HG02943 (cell line): ENCODE measurements around the gene PLVAP.
A peak's percentile ranks its signal among the peaks of the same experiment; 100 is the strongest.

ENCODE experiments used
- ATAC-seq: cut with Tn5 transposase; IDR thresholded peaks from one replicate; pipeline ENCODE4 v1.9.1; 2021; ENCODE audit warnings: mild to moderate bottlenecking, low read depth, moderate library complexity; ENCODE audit not compliant: unreplicated experiment

Gene PLVAP

DNA sequence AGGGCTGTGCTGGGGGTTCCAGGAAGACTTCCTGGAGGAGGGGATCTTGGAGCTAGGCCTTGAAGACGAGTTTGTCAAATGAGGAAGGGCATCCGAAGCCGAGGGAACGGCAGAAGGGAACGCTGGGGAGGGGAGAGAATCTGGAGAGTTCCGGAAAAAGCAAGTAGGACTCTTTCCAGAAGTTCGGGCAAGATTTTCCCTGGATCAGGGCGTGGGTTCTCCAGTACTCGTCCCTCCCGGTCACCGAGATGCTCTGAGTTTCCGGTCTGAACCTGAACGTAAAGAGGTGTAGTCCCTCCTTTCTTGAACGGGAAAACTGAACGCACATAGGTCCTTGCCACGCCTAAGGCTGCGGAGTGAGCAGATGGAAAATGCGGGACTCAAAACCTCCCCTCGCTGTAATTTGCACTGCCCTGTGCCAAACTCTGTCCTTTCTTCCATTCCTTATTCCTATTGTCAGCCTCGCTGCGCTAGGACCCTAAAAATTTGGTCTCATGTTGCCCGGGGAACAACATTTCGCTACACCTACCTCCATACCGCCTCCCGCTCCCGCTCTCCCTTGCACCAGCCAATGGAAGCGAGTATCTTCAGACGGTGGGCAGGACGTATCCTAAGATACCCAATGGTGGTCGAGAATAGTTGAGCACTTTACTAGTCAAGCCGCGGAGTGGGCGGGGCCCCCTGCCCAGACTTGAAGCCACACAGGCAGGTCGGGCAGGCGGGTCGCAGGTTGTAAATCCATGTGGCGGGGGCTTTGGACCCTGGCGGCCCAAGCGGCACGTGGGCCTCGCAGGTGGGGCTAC lies 40.1 kb downstream of the PLVAP start, which contains the start of gene GTPBP3:
Gene GTPBP3 (plus strand): TSS at position 682 of the 803 bp plus-strand sequence. CDS start 59 bp downstream, at position 741.
- ATAC-seq = peak; percentile 70

GRCh38 chr19:17335575-17335974 lies 41.6 kb downstream of the PLVAP start:
- ATAC-seq = no peak

DNA sequence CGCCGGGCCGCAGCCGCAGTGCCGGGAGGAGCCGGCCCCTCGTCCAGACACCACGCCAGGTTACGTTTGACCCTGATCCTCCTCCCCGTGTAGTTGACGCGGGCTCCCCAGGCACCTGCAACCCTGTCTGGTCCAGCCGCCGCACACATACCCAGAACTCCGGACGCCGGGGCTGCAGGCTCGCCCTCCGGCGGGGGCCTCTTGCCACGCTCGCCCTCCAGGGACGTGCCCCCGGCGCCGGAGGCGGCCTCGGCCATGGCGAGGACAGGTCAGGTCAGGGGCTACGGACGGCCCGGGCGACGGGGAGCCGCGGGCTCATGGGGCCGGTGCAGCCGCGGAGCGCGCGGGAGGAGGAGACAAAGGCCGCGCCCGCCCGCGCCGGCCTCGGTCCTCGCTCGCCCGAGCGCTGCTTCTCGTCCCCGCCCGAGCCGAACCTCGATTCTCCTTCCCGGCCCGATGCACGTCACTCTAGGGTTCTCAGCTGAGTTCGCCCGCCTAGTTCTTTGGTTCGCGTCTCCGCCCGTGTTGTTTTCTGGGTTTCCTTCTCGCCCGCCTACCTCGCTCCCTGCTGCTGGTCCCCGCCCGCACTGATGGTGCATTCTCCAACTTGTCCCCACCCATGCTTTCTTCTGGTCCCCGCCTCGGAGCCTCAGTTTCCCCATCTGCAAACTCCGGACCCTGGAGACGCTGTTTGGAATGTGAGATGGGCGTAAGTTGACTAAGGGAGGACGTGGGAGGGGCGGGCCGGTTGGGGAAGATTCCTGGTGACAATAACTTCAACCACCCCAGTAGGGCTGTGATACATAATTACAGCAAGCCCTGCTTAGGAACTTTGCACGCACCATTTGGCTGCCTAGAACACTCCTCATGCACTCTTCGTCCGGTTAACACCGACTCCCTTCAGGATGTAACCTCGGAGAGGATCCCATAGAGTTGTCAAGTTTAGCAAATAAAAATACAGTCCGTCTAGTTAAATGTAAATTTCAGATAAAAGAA lies 42.4 kb downstream of the PLVAP start, which contains the start of gene ANO8:
Gene ANO8 (minus strand): TSS at position 442 of the 996 bp plus-strand sequence. CDS start 185 bp downstream, at position 257.
- ATAC-seq = peak; percentile 43

GRCh38 chr19:17333611-17334413 lies 43.3 kb downstream of the PLVAP start:
- no peak for ATAC-seq

DNA sequence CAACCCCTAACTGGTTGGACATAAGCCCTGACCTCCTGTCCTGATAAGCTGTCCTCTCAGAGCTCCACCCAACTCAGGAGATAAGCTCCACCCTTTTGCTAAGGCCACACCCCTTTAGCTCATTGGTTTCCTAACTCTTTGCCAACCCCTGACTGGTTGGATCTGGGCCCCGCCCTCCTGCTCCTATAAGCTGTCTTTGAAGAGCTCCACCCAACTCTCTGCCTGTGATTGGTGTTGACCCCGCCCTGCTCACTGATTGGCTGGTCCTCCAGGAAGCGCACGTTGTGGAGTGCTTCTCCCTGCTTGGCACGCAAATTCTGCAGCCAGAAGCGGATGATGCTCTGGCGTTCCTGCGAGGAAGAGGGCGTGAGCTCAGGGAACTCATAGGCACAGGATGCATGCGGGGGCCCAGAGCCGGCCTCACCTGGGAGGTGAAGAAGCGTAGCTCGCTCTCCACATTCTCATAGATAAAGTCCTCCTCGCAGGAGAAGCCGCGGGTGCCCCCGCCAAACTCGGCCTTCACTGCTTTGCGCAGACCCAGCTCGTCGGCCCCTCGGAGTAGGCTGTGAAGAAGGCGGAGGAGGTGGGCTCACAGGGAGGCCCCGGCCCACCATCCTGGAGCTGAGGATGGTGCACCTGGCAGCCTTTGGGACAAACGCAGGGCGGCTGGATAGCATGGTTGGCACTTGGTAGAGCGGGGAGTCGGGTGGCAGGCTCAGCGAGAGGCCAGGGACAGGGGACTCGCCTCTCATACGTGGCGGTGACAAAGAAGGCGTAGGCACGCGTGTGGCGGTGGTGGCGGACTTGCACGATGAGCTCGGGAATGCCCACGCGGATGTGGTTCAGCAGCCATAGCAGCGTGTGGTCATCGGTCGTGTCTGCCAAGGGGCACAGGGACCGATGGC lies 44.2 kb downstream of the PLVAP start:
- ATAC-seq = no peak

DNA sequence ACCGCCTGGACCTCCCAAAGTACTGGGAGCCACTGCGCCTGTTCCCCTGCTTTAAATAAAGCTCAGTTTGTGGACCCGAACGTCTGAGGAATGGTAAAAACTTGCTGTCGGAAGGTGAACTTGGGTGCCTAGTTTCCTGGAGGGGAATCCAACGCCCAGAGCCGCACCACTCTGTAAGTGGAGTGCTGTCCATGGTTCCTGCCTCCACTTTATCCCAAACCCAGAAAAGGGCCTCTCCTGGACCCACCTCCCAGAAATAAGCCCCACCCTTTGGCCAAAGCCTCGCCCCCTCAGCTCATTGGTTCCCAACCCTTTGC lies 44.8 kb downstream of the PLVAP start:
- no peak for ATAC-seq

GRCh38 chr19:17331045-17331558 lies 46.0 kb downstream of the PLVAP start:
- ATAC-seq = no peak

GRCh38 chr19:17330262-17331044 lies 46.7 kb downstream of the PLVAP start:
- ATAC-seq = no peak

GRCh38 chr19:17329366-17330261 lies 47.5 kb downstream of the PLVAP start:
- no peak for ATAC-seq

- no peak for ATAC-seq
Measured at GRCh38 chr19:17328517-17329365, 48.4 kb downstream of the PLVAP start.

DNA sequence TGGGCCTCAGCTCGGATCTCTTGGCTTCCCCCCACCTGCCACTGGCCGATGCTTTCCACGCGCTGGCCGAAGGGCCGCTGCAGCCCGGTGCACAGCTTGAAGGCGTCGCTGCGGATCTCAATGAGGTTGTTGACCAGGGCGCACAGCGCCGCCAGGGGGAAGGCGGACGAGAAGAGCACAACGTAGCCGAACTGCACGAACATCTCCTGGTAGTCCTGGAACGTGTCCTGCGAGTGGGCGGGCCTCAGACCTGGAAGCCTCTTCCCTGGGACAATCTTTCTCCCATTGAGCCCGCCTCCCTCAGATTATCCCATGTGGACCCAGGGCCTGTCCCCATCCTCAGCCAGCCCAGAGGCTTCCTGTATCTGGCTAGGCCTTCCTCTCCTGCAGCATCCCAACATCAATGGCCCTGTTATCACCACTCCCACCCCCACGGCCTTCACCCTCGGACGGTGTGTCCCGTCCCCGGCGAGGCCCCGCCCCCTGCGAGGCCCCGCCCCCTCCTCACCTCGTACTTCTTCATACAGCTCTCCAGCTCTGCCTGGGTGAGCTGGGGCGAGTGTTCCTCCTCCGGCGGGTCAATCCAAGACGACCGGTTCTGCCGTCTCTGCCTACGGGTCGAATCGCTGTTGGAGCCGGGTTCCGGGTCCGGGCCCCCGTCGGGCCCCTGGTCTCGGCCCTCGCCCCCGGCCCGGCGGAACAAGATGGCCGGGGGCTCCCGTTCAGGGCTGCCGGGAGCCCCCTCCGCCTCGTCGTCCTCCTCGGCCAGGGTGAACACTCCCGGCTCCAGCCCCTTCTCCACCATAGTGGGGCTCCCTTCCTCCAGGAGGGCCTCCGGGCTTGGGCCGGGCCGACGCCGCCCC lies 49.3 kb downstream of the PLVAP start:
- ATAC-seq = no peak

DNA sequence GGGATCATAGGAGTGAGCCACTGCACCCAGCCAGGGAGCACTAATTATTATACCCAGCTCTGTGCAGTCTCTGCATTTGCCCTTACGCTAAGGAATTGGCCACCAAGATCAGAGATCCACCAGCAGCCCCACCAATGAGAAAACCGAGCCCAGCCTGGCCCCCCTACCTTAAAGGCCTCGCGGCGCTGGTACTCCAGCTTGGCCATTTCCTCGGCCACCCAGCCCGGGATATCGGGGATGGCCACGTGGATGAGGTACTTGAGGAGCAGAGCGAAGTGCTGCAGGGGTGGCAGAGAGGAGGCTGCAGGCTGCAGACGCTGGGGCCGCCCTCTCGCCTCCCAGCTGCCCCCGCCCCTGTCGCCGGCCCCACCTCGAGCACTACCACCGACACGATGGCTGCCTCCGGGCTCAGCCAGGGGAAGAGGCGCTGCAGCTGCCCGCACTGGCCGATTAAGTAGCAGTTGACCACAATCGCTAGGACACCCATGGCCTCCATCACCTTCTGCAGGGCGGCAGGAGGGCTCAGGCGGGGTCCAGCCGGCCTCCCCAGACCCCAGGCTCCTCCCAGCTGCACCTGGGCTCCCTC lies 50.0 kb downstream of the PLVAP start:
- ATAC-seq = no peak

DNA sequence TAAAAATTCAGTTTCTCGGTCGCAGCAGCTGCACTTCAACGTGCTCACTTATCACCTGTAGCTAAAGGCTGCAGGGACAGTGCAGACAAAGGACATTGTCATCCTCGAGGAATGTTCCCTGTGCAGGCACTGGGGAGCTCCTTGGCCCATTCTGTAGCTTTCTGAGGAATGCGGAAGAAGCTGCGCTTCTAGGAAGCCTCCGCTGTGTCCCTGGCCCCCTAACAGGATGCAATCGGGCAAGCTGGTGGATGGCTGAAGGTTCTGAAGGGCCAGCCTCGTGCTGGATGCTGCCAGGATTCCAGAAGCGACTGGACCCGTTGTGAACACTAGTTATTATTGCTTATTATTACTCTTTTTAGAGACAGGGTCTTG lies 50.6 kb downstream of the PLVAP start:
- no peak for ATAC-seq

GRCh38 chr19:17325881-17326594 lies 51.1 kb downstream of the PLVAP start:
- no peak for ATAC-seq

DNA sequence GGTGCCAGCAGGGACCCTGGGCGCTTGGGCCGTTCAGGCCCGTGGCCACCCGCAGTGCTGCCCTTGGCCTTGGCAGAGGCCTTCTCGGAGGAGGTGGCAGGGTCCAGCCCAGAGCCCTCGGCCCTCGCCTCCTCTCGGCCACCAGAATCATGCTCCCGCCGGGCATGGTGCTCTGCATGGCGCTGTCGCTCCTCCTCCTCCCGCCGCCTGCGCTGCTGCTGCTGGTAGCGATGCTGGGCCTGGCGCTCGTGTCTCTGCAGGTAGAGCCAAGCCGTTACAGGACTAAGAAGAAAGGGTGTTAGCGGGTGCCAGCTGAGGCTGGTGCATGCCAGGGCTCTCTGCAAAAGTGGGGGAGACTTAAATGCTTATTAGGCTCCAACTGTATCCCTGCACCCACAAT lies 52.0 kb downstream of the PLVAP start:
- no peak for ATAC-seq
